Measurements from ENCODE around the gene NR2F2. TPM values are rescaled to one million over a fixed set of nuclear protein-coding genes. Genes with fewer than 3 reads are reported as not detected.

The NR2F2 gene
- total and polyA plus RNA-seq, 2 of the 13 experiments (the other 11 are each of a cell fraction or from before 2014, with no cell fraction given), result 3.5 to 4.7 TPM

GRCh38 chr15:96356494-96357455 is 26.3 kb downstream of the NR2F2 start (continued):
- TF ChIP-seq ZNF770 (CRISPR knock-in tag; IDR thresholded peaks at IDR 0.05), result 0 out of 2 replicates have a peak, but pooled peaks have one; percentile 28
- peak; percentile 76; the same call in 1 of the 2 replicates for TF ChIP-seq ZNF788 (CRISPR knock-in tag; IDR thresholded peaks at IDR 0.05; ENCODE audit: borderline replicate concordance)
- no peak for TF ChIP-seq HMG20B (CRISPR knock-in tag; conservative IDR thresholded peaks at IDR 0.05)
- TF ChIP-seq ATF2 (CRISPR knock-in tag; IDR thresholded peaks at IDR 0.05), result peak; percentile 59; the same call in 1 of the 2 replicates
- TF ChIP-seq ZGPAT (CRISPR knock-in tag; IDR thresholded peaks at IDR 0.05), result peak; percentile 86
